Peyer's patch (tissue), 4 donors: Measurements from ENCODE around the gene PEX7.

Experiments used
- CTCF ChIP-seq, 6 experiments: fragments of 450-650 bp in 4 of 6; fragments of 200-600 bp in 2 of 6; sonication (generic) in 1 of 6; IDR thresholded peaks; one replicate each; pipeline ENCODE4 v1.5.1; 2017 to 2019; ENCODE audit warnings: antibody characterized with exemption in 6 of 6, mild to moderate bottlenecking in 3 of 6, moderate library complexity in 1 of 6
- POLR2A ChIP-seq, 2 donors: fragments of 450-650 bp; IDR thresholded peaks; one replicate each; pipeline ENCODE4 v1.5.1; 2017; ENCODE audit warnings: antibody characterized with exemption in 2 of 2, mild to moderate bottlenecking in 2 of 2, moderate library complexity in 2 of 2

DNA sequence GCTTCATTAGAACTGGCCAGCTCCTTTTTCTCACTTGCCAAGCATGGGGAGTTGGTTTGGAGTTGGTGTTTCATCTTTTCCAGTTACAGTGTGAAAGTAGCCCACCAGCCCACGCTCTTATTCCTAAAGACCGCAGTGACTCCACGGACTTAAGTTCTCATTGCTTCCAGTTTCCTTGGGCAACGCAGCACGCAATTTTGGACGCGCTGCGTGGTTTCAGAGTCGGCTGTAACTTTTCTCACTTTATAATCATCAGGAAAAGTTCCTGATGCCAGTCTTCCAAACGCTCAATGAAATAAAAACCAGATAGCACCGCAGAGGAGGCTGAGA lies 381 bp upstream of the PEX7 start:
- TF ChIP-seq CTCF (IDR thresholded peaks at IDR 0.05), result no peak
- no peak for TF ChIP-seq POLR2A (IDR thresholded peaks at IDR 0.05)
